Measurements from ENCODE around the gene OPRL1. TPM values are rescaled to one million over a fixed set of nuclear protein-coding genes. Genes with fewer than 3 reads are reported as not detected.

Gene OPRL1
- total RNA-seq, 4 donors from 2014 or later, result 0.45 to 0.68 (median 0.52) TPM

- H3K27me3 ChIP-seq, result peaks cover 36% of the 10 kb centered on the region
- H3K4me3 ChIP-seq, result peak overlapping the region; percentile 56
- peaks cover 47% of the 10 kb centered on the region for H3K4me1 ChIP-seq
- no peak overlapping the region for H3K27ac ChIP-seq
- no peak for DNase-seq (ENCODE audit: low spot score in 2 of 2)
- 29% methylated on average over 8 of the region's 36 CpGs for WGBS
- H3K9me3 ChIP-seq, result no peaks in the 10 kb centered on the region
- peaks cover 20% of the 10 kb centered on the region for H3K36me3 ChIP-seq
- no peak for TF ChIP-seq POLR2A (IDR thresholded peaks at IDR 0.05)
- no peak for TF ChIP-seq EP300 (IDR thresholded peaks at IDR 0.05)
- TF ChIP-seq POLR2AphosphoS5 (IDR thresholded peaks at IDR 0.05), result no peak
- TF ChIP-seq CTCF (IDR thresholded peaks at IDR 0.05), result no peak
Observed at GRCh38 chr20:64037498-64038213, 42.2 kb upstream of the OPRL1 start.

DNA sequence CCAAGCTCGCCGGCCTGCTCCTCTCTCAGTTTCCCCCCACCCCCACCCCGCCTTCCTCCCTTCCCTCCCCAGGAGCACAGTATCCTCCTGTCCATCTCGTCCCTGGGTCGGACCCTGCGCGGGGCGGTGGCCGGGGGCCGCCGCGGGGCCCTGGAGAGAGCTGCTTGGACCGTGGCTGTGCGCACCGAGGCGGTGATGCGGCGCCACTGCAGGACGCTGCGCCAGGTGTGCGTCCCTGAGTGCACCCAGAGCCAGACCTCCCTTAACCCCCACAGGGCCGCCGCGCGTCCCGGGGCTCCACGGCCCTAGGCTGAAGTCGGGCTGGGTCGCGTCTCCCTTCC, 41.7 kb upstream of the OPRL1 start:
- Histone ChIP-seq H3K4me1 (peaks cover 47% of the 10 kb centered on the region), H3K9me3 (no peaks in the 10 kb centered on the region), H3K27ac (no peak overlapping the region), H3K4me3 (peak overlapping the region; percentile 56), H3K36me3 (peaks cover 14% of the 10 kb centered on the region), H3K27me3 (peaks cover 36% of the 10 kb centered on the region)
- 0% methylated on average over 1 of the region's 30 CpGs for WGBS
- no peak for TF ChIP-seq POLR2AphosphoS5 (IDR thresholded peaks at IDR 0.05)
- no peak for TF ChIP-seq CTCF (IDR thresholded peaks at IDR 0.05)
- TF ChIP-seq EP300 (IDR thresholded peaks at IDR 0.05), result no peak
- TF ChIP-seq POLR2A (IDR thresholded peaks at IDR 0.05), result no peak
- no peak for DNase-seq (ENCODE audit: low spot score in 2 of 2)

DNA sequence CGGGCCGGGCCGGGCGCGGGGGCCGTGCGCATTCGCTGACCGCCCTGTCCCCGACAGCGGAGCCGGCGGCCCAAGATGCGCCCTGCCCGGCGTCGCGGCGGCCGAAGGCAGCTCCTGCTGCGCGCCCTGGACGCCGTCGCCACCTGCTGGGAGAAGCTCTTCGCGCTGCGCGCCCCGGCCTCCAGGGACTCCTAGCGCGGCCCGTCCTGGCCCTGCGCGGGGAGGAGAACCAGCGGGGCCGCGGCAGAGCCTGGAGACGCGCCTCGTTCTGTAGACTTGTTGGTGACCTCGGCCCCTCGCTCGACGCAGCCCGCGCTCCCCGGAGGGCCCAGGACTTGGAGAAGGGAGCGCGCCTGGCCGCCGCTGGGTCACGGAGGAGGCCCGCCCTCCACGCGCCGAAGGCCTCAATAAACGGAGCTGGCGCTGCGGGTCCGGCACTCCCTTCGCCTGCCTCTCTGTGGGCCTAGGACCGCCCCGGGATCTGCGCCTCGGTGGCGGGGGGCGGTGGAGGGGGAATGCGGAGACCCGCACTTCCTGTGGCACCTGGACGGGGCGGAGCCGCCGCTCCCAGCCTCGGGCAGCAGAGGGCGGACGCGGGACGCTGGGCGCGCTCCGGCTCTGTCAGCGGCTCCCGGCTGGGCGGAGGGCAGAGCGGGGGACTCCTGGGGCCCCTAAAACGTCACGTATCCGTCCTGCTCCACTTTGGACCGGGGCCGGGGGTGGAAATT, 41.2 kb upstream of the OPRL1 start:
- Histone ChIP-seq H3K27ac (no peak overlapping the region), H3K9me3 (no peaks in the 10 kb centered on the region), H3K4me1 (peaks cover 47% of the 10 kb centered on the region), H3K27me3 (peaks cover 36% of the 10 kb centered on the region), H3K36me3 (peaks cover 11% of the 10 kb centered on the region), H3K4me3 (peak overlapping the region; percentile 56)
- 2% methylated on average over 19 of the region's 91 CpGs for WGBS
- peak in 1 of 2 donors; percentile 88 for DNase-seq (ENCODE audit: low spot score in 2 of 2)
- TF ChIP-seq POLR2AphosphoS5 (IDR thresholded peaks at IDR 0.05) (no peak), CTCF (IDR thresholded peaks at IDR 0.05) (peak; percentile 13 to 70), EP300 (IDR thresholded peaks at IDR 0.05) (no peak)

GRCh38 chr20:64039293-64040160, 40.4 kb upstream of the OPRL1 start:
- Histone ChIP-seq H3K4me3 (peak overlapping the region; percentile 56), H3K4me1 (peaks cover 51% of the 10 kb centered on the region), H3K9me3 (no peaks in the 10 kb centered on the region), H3K27me3 (peaks cover 36% of the 10 kb centered on the region), H3K27ac (no peak overlapping the region), H3K36me3 (peaks cover 5% of the 10 kb centered on the region)
- WGBS, result 21% methylated on average over 17 of the region's 17 CpGs
- TF ChIP-seq CTCF (IDR thresholded peaks at IDR 0.05) (no peak), EP300 (IDR thresholded peaks at IDR 0.05) (no peak), POLR2A (IDR thresholded peaks at IDR 0.05) (no peak), POLR2AphosphoS5 (IDR thresholded peaks at IDR 0.05) (no peak)
- DNase-seq (ENCODE audit: low spot score in 2 of 2), result no peak

Measured in suprapubic skin (tissue), 4 donors.